ES-I3 (cell line): ENCODE results near the gene PAX5.

ENCODE experiments used
- H3K36me3 ChIP-seq: 2 replicates; pipeline ENCODE4 v1.6.1; 2013; ENCODE audit warnings: mild to moderate bottlenecking, low read length, control low read depth, moderate library complexity; ENCODE audit not compliant: insufficient read depth
- H3K4me1 ChIP-seq: 2 replicates; pipeline ENCODE4 v1.6.1; 2013; ENCODE audit warnings: mild to moderate bottlenecking, control low read depth, low read length; ENCODE audit not compliant: insufficient read depth
- H3K9ac ChIP-seq: 2 replicates; pipeline ENCODE4 v1.6.1; 2013; ENCODE audit warnings: low read depth, mild to moderate bottlenecking, low read length, moderate library complexity
- H3K9me3 ChIP-seq: 2 replicates; pipeline ENCODE4 v1.6.1; 2013; ENCODE audit warnings: mild to moderate bottlenecking, low read length, moderate library complexity; ENCODE audit not compliant: control insufficient read depth, insufficient read depth

Gene PAX5

GRCh38 chr9:36839131-36839885 is 194.8 kb downstream of the PAX5 start:
- Histone ChIP-seq H3K4me1 (peaks cover 14% of the 10 kb centered on the region), H3K36me3 (no peaks in the 10 kb centered on the region), H3K9ac (no peak overlapping the region), H3K9me3 (no peaks in the 10 kb centered on the region)

- H3K9ac ChIP-seq, result no peak overlapping the region
- H3K36me3 ChIP-seq, result no peaks in the 10 kb centered on the region
- H3K4me1 ChIP-seq, result peaks cover 21% of the 10 kb centered on the region
- no peaks in the 10 kb centered on the region for H3K9me3 ChIP-seq
Observed at GRCh38 chr9:36837431-36838405, 196.3 kb downstream of the PAX5 start.

- peaks cover 20% of the 10 kb centered on the region for H3K4me1 ChIP-seq
- H3K9me3 ChIP-seq, result no peaks in the 10 kb centered on the region
- H3K36me3 ChIP-seq, result no peaks in the 10 kb centered on the region
- H3K9ac ChIP-seq, result no peak overlapping the region
Observed at GRCh38 chr9:36836486-36836885, 197.6 kb downstream of the PAX5 start.

- peaks cover 17% of the 10 kb centered on the region for H3K4me1 ChIP-seq
Observed at GRCh38 chr9:36835271-36835996, 198.6 kb downstream of the PAX5 start.

GRCh38 chr9:36834736-36835135 is 199.3 kb downstream of the PAX5 start:
- H3K9ac ChIP-seq, result no peak overlapping the region
- no peaks in the 10 kb centered on the region for H3K36me3 ChIP-seq
- H3K4me1 ChIP-seq, result peaks cover 17% of the 10 kb centered on the region
- H3K9me3 ChIP-seq, result no peaks in the 10 kb centered on the region

More at GRCh38 chr9:36835271-36835996, 198.6 kb downstream of the PAX5 start:
- no peaks in the 10 kb centered on the region for H3K9me3 ChIP-seq
- H3K9ac ChIP-seq, result no peak overlapping the region
- H3K36me3 ChIP-seq, result no peaks in the 10 kb centered on the region

GRCh38 chr9:36833954-36834353 is 200.1 kb downstream of the PAX5 start:
- H3K4me1 ChIP-seq, result peaks cover 17% of the 10 kb centered on the region
- H3K9me3 ChIP-seq, result no peaks in the 10 kb centered on the region
- H3K36me3 ChIP-seq, result no peaks in the 10 kb centered on the region
- H3K9ac ChIP-seq, result no peak overlapping the region

- Histone ChIP-seq H3K9me3 (no peaks in the 10 kb centered on the region), H3K9ac (no peak overlapping the region), H3K4me1 (peaks cover 17% of the 10 kb centered on the region), H3K36me3 (no peaks in the 10 kb centered on the region)
Observed at GRCh38 chr9:36832164-36832795, 201.8 kb downstream of the PAX5 start.

GRCh38 chr9:36831381-36832161 is 202.5 kb downstream of the PAX5 start:
- no peak overlapping the region for H3K9ac ChIP-seq
- no peaks in the 10 kb centered on the region for H3K36me3 ChIP-seq
- H3K9me3 ChIP-seq, result no peaks in the 10 kb centered on the region
- peaks cover 17% of the 10 kb centered on the region for H3K4me1 ChIP-seq

GRCh38 chr9:36828611-36829013 is 205.5 kb downstream of the PAX5 start:
- Histone ChIP-seq H3K9me3 (no peaks in the 10 kb centered on the region), H3K4me1 (peaks cover 11% of the 10 kb centered on the region), H3K36me3 (no peaks in the 10 kb centered on the region), H3K9ac (no peak overlapping the region)

- no peaks in the 10 kb centered on the region for H3K36me3 ChIP-seq
- peaks cover 10% of the 10 kb centered on the region; the same call in 1 of the 2 replicates for H3K4me1 ChIP-seq
- H3K9me3 ChIP-seq, result no peaks in the 10 kb centered on the region
- no peak overlapping the region for H3K9ac ChIP-seq
Observed at GRCh38 chr9:36827593-36827992, 206.5 kb downstream of the PAX5 start.

GRCh38 chr9:36826581-36826980 is 207.5 kb downstream of the PAX5 start:
- Histone ChIP-seq H3K9me3 (no peaks in the 10 kb centered on the region), H3K36me3 (no peaks in the 10 kb centered on the region), H3K9ac (no peak overlapping the region), H3K4me1 (peaks cover 4% of the 10 kb centered on the region; the same call in 1 of the 2 replicates)

- no peaks in the 10 kb centered on the region for H3K36me3 ChIP-seq
- H3K9ac ChIP-seq, result no peak overlapping the region
- H3K4me1 ChIP-seq, result no peaks in the 10 kb centered on the region; the same call in 1 of the 2 replicates
- no peaks in the 10 kb centered on the region for H3K9me3 ChIP-seq
Observed at GRCh38 chr9:36825179-36825578, 208.9 kb downstream of the PAX5 start.

GRCh38 chr9:36823934-36824333 is 210.1 kb downstream of the PAX5 start:
- Histone ChIP-seq H3K36me3 (no peaks in the 10 kb centered on the region), H3K4me1 (peaks cover 2% of the 10 kb centered on the region; the same call in 1 of the 2 replicates), H3K9me3 (no peaks in the 10 kb centered on the region), H3K9ac (no peak overlapping the region)
